Measurements from ENCODE around the gene TRAPPC12.

Gene TRAPPC12

DNA sequence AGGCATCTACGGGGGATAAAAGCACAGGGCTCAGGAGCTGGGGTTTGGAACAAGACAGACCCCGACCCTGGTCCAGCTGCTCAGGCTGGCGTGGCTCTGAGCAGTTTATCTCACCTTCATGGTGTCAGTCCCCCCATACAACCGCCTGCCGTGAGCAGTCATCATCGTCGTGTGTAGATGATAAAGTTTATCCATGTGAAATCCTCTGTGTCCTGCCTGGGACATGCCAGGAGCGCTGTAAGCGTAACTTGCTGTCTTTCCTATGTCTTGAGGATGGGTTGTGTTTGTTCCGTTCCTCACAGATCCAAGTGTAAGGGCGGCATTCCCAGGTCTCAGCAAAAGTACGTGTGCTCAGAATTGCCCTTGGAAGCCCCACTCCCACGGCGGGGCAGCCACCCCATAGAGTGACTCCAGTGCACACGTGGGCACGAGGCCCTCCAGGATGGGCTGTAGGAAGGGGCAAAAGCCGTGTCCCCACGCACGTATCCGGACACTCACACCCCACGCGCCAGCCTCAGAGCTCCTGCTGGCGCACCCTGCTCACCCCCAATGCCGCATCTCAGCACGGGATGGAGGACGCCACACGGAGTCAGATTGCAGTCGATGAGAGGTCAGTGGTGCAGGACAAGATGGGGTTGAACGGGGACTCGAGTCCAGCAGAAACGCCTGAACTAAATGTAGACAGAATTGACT is 88.9 kb downstream of the TRAPPC12 start:
- no peak for DNase-seq (ENCODE audit: low read depth in 2 of 2)

DNA sequence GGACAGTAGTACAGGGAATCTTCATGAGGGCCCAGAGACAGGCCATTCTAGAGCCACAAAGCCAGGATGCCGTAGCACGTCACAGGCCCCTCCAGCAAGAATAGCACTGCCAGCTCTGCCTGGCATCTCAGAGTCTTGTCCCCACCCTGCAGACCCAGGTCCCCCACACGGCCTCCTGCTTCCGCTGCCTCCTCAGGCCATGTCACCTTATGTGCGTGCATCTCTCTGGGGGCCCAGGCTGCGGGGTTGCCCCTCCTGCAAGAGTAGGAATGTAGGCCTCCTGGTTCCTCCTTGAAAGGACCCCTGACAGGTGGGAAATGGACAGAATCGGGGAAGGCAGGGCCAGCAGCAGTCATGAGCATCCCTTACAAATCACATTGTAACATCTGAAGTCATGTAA is 90.0 kb downstream of the TRAPPC12 start:
- no peak for DNase-seq (ENCODE audit: low read depth in 2 of 2)

DNA sequence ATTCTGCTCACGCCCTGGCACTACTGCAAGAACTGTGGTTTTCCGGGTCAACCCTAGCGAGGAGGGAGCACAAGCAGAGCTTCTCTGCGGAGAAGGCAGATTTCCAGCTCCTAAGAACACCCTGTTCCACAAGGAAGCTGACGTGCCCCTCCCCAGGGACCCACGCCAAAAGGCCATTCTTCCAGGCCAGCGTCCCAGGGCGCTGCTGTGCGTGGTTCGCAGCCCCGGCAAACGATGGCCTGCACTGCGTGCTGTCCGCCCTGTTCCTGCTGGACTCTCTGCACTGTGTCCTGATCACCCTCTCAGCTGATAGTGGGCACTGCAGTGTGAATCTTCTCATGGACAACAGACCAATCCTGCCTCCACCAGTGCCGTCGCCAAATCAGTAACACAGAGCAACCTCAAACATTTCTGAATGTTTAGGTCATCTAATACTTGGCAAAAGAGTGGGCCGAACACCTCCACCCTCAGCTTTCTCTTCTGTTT is 90.7 kb downstream of the TRAPPC12 start:
- no peak for DNase-seq (ENCODE audit: low read depth in 2 of 2)

DNA sequence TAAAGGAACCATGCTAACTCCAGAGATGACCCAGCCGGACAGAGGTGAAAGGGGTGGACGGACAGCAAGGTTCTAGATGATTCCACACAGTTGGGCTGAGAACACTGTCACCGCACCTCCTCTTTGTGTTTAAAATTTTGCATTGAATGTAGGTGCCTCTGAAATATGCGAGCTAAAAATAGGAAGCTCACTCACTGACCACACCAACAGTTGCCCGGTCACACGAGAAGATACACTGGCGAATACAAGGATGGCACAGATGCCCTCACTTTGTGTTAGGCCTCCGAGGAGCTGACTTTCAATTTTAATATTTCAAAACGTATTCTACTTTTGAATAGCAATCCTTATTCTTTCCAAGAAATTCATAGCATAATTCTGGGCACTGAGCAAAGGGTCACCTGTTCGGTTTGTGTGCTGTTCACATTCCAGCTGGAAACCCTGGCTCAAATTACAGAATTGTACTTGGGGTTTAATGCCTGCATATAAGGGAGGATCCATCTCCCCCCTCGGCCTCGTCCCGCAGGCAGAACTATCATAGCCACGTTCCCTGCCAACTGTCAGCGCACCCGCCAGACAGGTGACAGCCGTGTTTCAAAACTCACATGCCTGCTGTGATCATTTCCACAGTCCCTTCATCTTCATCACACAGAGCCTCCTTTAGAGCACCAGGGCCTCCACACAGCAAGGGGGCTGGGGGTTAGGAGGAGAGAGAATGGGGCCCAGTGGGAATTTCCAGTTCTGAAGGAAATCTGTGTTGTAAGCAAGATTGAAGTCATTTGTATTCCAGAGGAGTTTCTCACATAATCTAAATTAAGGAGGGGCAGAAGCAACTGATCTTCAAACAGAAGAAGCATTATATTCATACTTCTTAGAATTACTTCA is 91.6 kb downstream of the TRAPPC12 start:
- DNase-seq (ENCODE audit: low read depth in 2 of 2) = no peak

DNA sequence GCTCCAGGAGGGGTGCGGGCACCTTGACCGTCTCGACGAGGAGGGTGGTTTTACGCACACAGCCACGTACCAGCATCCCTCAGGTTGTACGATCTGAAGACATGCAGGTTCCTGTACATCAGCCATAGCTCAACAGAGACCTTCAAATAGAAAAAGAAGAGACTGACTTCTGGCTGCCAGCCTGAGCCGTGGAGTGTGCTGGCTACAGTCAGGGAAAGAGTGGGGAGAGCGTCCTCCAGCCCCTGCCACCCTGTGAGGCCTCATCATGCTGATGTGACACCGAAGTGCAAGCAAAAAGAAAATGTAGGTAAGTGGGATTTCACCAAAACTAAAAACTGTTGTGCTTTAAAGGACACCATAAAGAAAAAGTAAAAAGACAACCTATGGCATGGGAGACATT is 92.8 kb downstream of the TRAPPC12 start:
- DNase-seq (ENCODE audit: low read depth in 2 of 2) = no peak

DNA sequence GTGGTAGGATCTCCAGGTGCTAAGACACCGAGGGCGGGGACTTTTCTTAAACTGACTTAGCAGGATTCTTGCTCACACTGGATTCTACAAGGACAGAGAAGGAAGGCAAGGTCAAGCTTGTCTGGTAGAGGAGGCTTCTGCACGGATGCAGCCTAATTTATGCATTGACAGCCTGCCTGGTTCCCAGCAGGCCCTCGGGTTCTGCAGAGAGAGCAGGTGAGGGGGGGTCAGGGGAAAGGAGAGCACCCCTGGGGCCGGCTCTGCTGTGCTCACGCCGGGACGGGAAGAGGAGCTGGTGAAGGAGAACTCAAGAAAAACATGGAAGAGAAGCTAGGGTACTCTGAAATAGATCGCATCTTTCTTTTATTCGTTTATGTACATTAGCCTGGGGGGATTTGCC is 93.5 kb downstream of the TRAPPC12 start:
- no peak for DNase-seq (ENCODE audit: low read depth in 2 of 2)

DNA sequence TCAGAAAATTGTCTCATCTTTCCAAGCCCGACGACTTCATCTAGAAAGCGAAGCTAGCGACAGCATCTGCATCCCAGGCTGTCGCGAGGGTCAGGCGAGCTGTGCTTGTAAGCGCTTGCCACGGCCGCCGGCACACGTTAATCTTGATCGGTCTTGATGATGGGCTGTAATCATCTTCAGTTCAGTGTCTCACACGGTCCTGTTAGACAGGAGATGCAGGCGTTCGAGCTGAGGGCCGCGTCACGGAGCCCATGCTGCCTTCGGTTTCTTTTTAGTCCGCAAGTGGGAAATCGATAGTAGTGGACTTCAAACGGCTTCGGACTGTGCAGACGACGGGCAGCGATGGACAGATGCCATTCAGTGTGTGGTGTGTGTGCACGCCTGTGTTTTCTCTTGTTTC is 96.3 kb downstream of the TRAPPC12 start:
- no peak for DNase-seq (ENCODE audit: low read depth in 2 of 2)

DNA sequence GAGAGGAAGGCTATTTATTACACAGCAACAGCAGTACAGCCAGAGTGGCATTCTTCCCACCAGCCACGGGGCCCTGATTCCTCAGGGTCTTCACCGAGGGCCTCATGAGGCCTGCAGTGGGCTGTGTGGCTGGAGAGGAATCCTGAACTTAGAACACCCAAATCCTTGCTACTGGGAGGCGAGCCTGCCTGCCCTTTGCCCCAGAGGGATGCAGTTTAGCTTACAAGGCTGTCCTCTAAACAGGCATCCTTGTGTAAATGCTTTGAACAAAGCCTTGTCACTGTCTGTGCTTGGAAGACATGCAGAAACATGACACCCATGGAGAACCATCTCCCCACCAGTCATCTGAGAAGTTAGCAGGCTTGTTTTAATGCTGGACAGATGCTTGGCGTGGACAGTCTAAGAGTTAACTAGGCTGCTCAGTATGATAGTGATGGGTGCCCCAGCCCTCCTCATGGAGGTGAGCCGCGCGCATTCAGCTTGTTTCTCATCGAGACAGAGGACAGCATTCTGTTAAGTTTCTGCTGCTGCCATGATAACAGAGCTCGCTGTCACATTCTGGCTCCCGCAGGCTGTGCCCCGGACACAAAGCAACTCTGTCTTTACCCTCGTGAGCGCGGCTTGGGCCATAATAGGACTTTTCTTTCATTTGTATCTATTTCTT is 97.0 kb downstream of the TRAPPC12 start:
- no peak for DNase-seq (ENCODE audit: low read depth in 2 of 2)

DNA sequence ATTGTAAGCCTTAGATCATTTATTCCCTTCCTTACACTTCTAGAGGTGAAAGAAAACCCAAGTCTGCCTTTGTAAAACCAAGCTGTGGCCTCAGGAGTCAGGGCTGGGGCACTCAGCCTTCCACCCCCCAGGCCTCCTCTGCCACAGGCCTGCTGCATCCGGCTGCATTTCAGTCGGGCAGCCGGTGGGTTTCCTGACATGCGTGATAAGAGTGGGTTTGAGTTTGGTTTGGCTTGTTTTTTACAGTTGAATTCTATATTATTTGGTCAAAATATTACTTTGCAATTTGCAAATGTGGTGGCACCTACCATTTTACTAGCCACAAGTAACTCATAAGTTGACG is 97.5 kb downstream of the TRAPPC12 start:
- no peak for DNase-seq (ENCODE audit: low read depth in 2 of 2)

DNA sequence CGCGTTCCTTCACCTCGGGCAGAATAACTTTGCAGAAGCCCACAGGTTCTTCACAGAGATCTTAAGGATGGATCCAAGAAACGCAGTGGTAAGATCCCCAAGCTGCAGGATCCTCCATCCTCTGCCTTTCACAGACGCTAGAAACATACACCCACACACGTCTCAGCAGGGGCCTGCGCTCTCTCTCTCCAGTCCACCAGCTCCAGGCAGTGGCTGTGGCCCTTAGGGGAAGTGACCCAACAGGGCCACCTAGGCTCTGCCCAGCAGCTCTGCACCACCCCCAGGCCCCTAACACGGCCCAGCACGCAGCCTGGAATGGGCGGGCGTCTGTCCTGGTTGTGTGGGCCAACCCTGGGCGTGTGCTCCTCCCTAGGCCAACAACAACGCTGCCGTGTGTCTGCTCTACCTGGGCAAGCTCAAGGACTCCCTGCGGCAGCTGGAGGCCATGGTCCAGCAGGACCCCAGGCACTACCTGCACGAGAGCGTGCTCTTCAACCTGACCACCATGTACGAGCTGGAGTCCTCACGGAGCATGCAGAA is 99.4 kb downstream of the TRAPPC12 start:
- DNase-seq (ENCODE audit: low read depth in 2 of 2) = no peak

DNA sequence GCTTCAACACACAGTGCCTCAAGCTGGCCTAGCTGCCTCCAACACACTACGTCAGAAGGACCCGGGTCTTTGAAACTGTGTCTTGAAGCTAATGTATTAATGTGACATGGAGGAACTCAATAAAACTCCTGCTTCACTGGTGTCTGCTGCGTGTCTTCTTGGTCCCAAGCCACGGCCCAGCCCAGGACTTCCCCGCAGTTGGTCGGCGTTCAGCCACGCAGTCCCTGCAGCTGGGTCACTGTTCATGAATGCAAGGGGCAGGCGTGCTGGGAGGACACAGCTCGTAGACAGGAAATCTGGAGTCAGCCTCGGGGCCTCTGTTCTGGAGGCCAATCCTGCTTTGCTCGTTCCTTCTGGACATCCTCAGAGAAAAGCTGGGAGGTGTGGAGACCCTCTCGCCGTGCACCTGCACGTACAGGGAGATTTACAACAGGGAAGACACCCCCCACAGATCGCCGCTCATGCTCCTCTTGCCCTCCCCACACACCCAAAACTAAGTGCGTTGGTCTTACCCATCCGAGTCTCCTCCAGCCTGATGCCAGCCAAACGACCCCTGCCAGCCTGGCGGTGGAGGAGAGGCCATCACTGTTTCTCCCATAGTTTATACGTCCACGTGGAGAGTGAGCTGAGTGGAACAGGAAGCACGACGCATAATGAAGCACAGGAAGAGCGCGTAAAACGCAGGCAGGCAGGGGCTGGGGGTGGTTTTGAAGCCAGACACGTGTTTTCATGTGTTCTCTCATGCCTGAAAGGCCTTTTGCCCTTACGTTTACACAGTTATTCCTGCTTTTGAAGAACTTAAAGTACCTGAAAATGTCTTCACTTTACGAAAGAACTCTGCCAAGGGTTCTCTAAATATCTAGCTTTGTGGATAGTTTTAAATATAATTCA is 100.2 kb downstream of the TRAPPC12 start:
- no peak for DNase-seq (ENCODE audit: low read depth in 2 of 2)

DNA sequence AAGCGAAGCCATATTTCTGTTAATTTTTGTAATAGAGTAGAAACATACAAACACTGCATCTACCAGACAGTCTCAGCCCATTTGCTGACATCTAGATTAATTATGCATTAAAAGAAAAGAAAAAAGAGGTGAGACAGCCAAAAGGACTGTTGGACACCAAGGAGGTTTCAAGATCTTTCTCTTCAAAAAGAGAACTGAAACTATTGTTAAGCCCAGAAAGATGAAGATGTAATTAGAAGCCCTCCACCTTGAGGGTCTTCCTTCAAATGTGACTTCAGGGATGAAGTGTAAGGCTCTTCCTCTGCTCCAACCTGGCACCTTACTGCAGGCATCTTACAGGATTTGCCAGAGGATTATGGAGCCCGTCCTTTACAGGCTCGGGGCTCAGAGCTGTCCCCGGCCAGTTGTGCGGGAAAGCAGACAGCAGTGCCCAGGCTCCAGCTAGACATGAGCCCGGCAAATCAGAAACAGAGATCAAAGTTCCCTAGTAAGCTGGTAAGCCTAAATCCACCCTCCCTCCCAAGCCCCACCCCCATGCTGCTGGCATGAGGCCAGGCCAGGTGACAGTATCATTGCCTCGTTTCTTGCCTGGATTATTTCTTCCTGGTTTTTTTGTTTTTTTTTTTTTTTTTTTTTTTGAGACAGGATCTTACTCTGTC is 101.0 kb downstream of the TRAPPC12 start:
- no peak for DNase-seq (ENCODE audit: low read depth in 2 of 2)

DNA sequence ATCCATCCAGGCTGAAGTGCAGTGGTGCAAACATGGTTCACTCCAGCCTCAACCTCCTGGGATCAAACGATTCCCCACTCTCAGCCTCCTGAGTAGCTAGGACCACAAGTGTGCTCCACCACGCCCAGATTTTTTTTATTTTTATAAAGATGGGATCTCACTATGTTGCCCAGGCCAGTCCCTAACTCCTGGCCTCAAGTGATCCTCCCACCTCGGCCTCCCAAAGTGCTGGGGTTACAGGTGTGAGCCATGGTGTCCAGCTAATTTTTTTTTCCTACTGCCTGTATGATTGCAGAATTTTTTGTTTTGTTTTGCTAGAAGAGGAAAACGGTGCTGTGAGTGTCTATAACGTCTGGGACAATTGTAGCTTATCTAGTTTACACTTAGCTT is 101.5 kb downstream of the TRAPPC12 start:
- no peak for DNase-seq (ENCODE audit: low read depth in 2 of 2)

DNA sequence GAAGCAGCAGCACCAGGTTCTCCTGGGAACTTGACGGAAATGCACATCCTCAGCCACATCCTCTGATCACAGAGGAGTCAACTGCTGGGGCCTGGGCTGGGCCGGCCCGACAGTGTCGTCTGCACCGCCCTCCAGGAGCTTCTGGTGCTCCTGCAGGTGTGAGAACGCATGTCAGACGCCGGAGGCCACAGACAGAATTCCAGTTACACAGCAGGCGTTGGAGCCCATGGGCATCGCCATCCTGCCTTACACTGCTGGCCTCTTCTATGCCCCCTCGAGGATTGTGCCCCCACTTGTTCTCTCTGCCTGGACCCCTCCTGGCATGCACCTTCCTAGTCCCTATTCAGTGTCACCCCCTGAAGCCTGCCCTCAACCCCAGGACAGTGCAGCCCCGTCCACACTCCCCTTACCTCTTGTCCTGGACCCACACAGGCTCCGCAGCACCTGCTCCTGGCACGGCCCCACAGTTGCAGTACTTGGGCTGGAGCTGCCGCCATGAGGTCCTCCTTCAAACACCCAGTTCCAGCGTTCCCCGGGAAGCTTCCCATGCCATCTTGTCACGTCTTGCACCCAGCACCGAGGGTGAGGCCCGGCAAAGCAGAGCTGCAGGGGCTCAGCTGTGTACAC is 102.4 kb downstream of the TRAPPC12 start:
- DNase-seq (ENCODE audit: low read depth in 2 of 2) = no peak

DNA sequence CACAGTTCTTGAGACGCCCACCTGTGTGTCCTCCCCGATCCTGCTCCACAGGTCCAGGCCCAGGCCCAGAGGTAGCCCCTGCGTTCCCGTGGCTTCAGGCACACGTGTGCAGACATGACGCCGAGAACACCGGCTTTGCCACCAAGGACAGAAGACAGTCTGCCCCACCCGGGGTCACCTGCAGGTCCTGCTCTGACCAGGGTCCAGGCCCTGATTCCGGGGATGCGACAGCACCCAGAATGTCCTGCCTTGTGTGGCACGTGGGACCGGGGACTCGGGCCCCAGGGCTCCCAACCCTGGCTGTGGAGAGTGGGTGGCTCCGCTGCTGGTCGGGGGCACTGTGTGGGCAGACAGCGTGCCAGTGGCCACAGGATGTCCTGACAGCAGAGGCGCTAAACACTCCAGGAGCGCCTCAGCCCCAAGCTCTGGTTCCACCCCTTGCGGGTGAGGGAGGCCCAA is 102.9 kb downstream of the TRAPPC12 start:
- DNase-seq (ENCODE audit: low read depth in 2 of 2) = no peak

DNA sequence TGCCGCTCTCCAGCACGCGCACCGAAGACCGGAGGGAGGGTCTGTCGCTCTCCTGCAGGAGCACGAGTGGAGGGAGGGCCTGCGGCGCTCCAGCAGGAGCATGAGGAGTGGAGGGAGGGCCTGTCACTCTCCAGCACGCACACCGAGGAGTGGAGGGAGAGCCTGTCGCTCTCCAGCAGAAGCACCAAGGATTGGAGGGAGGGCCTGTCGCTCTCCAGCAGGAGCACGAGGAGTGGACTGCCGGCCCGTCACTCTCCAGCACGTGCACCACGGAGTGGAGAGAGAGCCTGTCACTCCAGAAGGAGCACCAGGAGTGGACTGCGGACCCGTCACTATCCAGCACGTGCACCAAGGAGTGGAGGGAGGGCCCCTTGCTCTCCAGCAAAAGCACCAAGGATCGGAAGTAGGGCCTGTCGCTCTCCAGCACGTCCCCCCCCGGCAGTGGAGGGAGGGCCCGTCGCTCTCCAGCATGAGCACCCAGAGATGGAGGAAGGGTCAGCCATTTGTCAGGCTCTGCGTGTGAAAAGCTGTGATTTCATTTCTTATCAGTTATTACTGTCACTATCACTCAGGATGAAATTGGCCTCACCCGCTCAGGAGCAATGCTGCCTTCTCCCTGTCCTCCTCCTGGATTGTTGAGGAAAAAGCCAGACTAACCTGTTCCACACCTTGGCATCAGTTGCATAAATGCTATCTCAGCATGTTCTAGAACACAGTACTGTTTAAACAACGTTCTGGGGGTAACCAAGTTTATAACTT is 103.9 kb downstream of the TRAPPC12 start:
- DNase-seq (ENCODE audit: low read depth in 2 of 2) = no peak

DNA sequence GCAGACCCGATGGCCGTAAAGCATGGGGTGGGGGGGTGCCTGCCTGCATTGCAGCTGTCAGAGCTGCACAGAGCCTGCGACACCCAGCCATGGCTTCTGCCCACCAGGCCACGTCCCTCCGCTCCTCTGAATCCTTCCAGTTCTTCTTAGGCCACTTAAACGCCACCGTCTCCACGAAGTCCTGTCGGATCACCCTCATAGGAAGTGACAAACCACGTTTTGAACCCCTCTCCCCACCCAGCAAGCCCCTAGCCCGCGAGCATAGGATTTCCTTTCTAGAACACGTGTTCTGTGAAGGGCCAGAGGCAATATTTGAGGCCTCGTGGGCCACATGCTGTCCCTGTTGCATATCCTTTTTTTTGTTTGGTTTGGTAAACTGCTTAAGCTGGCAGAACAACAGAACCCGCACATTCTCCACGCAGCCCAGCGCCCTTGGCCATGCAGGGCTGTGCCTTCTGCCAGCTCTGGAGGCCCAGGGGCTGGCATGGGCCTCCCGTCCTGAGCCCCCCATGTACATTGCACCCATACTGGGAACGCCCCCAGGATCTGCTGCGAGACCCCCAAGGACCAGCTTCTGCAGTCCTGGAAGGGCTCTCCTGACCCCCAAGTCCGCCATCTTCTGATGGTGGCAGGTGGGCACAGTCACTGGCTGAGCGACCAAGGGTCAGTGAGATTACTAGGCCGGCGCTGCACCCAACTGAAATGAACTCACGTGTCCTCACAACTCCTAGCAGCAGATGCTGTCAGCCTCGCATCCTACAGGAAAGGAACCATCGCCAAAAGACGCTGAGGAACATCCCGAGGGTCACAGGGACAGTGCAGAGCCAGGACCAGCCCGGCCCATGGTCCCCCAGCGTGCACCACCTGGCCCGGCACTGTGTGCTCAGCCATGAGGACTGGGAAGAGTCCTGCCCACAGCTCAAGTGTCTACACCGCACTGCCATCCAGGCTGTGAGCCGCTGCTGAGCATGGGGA is 104.8 kb downstream of the TRAPPC12 start:
- DNase-seq (ENCODE audit: low read depth in 2 of 2) = no peak

DNA sequence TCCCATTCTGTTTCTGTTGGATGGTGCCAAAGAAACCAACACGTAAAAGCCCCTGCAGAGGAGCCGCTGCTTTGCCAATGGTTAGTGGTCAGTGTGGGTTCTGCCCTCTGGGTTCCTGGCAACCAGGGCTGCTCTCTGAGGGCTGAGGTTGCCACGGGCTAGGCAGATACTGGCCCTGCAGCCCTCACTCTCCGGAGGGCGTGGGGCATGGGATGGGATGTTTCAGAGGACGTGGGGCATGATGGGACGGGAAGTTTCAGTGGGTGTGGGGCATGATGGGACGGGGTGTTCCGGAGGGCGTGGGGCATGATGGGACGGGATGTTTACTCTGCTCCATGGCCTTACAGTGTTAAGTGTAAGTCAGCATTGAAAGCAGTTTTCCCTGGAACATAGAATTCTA is 105.7 kb downstream of the TRAPPC12 start:
- no peak for DNase-seq (ENCODE audit: low read depth in 2 of 2)

Measured in stimulated activated CD4-positive, alpha-beta T cell treated with anti-CD3 and anti-CD28 coated beads, Interleukin-12 subunit alpha, Interleukin-12 subunit beta, amount 100 ng/mL, for 24 hours (primary cell).